ENCODE results near the gene SLC16A13.

- no peak for TF ChIP-seq EZH2 (IDR thresholded peaks at IDR 0.05; ENCODE audit: insufficient read depth, poor library complexity, severe bottlenecking)
- no peak for TF ChIP-seq EZH2phosphoT487 (IDR thresholded peaks at IDR 0.05; ENCODE audit: insufficient read depth, low read depth)
These were observed 38.6 kb upstream of the SLC16A13 start for GRCh38 chr17:6997171-6997570.
